ACC112 (cell line): ENCODE results near the gene JAG2.

Experiments used
- H2AFZ ChIP-seq: fragments of 200-600 bp; sonication (generic); one replicate; pipeline ENCODE4 v1.6.0; 2017; ENCODE audit warnings: antibody characterized with exemption, low read length; ENCODE audit not compliant: unreplicated experiment
- H3K27ac ChIP-seq: fragments of 200-600 bp; sonication (generic); 2 replicates; pipeline ENCODE4 v1.5.1; 2014; ENCODE audit warnings: low read depth, mild to moderate bottlenecking, antibody characterized with exemption, low read length, moderate library complexity
- H3K27me3 ChIP-seq: fragments of 200-600 bp; sonication (generic); 2 replicates; pipeline ENCODE4 v1.6.1; 2014; ENCODE audit warnings: mild to moderate bottlenecking, antibody characterized with exemption, low read length, moderate library complexity, mixed read lengths; ENCODE audit not compliant: insufficient read depth
- H3K36me3 ChIP-seq: fragments of 200-600 bp; sonication (generic); 2 replicates; pipeline ENCODE4 v1.6.1; 2016; ENCODE audit warnings: mild to moderate bottlenecking, antibody characterized with exemption, low read length, moderate library complexity, mixed read lengths; ENCODE audit not compliant: insufficient read depth
- H3K4me1 ChIP-seq: fragments of 200-600 bp; sonication (generic); one replicate; pipeline ENCODE4 v1.6.1; 2016; ENCODE audit warnings: low read length, mixed read lengths; ENCODE audit not compliant: insufficient read depth, unreplicated experiment, control insufficient read depth
- H3K4me3 ChIP-seq: fragments of 200-600 bp; sonication (generic); 2 replicates; pipeline ENCODE4 v1.5.1; 2014; ENCODE audit warnings: mild to moderate bottlenecking, low read depth, low read length
- H3K79me2 ChIP-seq: fragments of 200-600 bp; sonication (generic); one replicate; pipeline ENCODE4 v1.6.0; 2016; ENCODE audit warnings: low read length; ENCODE audit not compliant: control insufficient read depth, unreplicated experiment, insufficient read depth

Gene JAG2

GRCh38 chr14:105172476-105172875 is 3.9 kb upstream of the JAG2 start:
- Histone ChIP-seq H3K27ac (no peak overlapping the region), H3K36me3 (no peaks in the 10 kb centered on the region), H2AFZ (no peak overlapping the region), H3K4me3 (no peak overlapping the region), H3K27me3 (peaks cover 22% of the 10 kb centered on the region), H3K79me2 (no peaks in the 10 kb centered on the region), H3K4me1 (peaks cover 2% of the 10 kb centered on the region)

DNA sequence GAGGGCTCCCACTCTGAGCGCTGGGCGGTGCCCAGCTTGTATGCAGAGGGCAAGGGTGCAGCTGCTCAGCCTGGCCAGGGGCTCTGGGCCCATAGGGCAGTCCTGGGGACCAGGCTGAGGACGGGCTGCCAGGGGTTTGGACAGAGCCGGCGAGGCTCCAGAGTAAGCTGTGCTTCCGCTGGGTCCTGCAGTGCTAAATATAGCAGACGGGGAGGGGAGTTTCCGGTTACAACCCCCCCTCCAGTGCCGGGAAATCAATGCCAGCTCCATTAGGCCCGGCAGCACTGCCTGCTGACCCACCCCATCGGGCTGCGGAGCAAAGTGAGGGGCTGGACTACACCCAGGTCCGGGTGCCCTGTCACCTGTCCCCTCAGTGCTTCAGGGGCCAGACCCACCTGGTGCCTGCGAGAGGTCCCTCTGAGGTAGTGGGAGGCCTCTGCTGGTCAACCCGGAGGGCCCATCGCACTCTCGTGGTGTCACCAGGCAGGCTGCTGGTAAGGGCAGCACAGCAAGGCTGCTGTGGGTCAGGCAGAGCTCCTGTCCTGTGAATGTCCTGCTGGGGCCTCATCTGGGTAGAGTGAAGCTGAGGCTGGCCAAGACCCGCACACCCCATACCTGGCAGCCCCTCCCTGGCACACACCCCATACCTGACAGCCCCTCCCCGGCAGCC is 2.6 kb upstream of the JAG2 start:
- H3K4me3 ChIP-seq = no peak overlapping the region
- H3K4me1 ChIP-seq = peaks cover 2% of the 10 kb centered on the region
- no peaks in the 10 kb centered on the region for H3K36me3 ChIP-seq
- H3K79me2 ChIP-seq = no peaks in the 10 kb centered on the region
- H3K27ac ChIP-seq = no peak overlapping the region
- H3K27me3 ChIP-seq = peaks cover 25% of the 10 kb centered on the region
- no peak overlapping the region for H2AFZ ChIP-seq

- H2AFZ ChIP-seq = no peak overlapping the region
- peaks cover 25% of the 10 kb centered on the region for H3K27me3 ChIP-seq
- H3K27ac ChIP-seq = no peak overlapping the region
- H3K79me2 ChIP-seq = no peaks in the 10 kb centered on the region
- H3K36me3 ChIP-seq = no peaks in the 10 kb centered on the region
- no peak overlapping the region for H3K4me3 ChIP-seq
- H3K4me1 ChIP-seq = peaks cover 2% of the 10 kb centered on the region
These were observed 1.4 kb upstream of the JAG2 start for GRCh38 chr14:105169776-105170655.

DNA sequence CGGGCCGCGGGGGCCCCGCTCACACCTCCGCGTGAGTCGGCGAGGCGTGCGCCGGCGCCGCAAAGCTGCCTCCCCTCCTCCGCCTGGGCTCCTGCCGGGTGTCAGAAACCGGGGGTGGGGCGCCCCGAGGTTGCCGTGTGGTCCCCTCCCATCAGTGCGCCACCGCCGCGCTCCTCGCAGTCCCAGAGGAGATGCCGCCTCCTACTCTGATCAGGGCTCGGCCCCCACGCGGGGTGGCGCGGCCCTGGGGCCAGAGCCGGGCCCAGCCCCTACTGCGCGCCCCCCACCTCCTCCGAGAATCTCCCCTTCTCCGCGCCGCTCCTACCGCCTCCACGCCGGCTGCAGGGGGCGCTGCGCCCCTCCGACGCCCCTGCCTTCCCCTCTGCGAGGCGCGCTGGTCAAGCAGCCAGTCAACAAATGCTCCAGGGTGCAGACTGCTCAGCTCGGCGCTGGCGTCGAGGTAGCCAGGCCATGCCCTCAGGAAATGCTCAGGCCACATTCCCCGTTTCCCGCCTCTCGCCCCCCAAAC is 467 bp upstream of the JAG2 start:
- H3K36me3 ChIP-seq = no peaks in the 10 kb centered on the region
- peaks cover 25% of the 10 kb centered on the region for H3K27me3 ChIP-seq
- peak overlapping the region; percentile 40; the same call in 1 of the 2 replicates for H3K4me3 ChIP-seq
- no peak overlapping the region for H2AFZ ChIP-seq
- H3K4me1 ChIP-seq = peaks cover 2% of the 10 kb centered on the region
- H3K27ac ChIP-seq = no peak overlapping the region
- H3K79me2 ChIP-seq = no peaks in the 10 kb centered on the region

DNA sequence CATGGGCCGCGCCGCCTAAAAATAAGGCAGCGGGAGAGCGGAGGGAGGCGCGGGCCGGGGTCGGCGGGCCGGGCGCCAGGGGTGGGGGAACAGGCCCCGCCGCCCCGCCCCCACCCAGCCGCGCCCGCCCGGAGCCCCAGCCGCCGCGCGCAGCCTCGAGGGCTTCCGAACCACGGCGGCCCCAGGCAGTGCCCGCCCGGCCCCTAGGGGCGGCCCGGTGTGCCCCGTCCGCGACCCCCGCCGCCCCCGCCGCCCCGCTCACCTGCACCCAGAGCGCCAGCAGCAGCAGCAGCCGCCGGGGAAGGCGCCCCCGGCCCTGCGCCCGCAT is 519 bp downstream of the JAG2 start:
- peaks cover 25% of the 10 kb centered on the region for H3K27me3 ChIP-seq
- no peaks in the 10 kb centered on the region for H3K79me2 ChIP-seq
- peaks cover 2% of the 10 kb centered on the region for H3K4me1 ChIP-seq
- no peak overlapping the region for H3K27ac ChIP-seq
- H2AFZ ChIP-seq = no peak overlapping the region
- H3K4me3 ChIP-seq = peak overlapping the region; percentile 68
- no peaks in the 10 kb centered on the region for H3K36me3 ChIP-seq

DNA sequence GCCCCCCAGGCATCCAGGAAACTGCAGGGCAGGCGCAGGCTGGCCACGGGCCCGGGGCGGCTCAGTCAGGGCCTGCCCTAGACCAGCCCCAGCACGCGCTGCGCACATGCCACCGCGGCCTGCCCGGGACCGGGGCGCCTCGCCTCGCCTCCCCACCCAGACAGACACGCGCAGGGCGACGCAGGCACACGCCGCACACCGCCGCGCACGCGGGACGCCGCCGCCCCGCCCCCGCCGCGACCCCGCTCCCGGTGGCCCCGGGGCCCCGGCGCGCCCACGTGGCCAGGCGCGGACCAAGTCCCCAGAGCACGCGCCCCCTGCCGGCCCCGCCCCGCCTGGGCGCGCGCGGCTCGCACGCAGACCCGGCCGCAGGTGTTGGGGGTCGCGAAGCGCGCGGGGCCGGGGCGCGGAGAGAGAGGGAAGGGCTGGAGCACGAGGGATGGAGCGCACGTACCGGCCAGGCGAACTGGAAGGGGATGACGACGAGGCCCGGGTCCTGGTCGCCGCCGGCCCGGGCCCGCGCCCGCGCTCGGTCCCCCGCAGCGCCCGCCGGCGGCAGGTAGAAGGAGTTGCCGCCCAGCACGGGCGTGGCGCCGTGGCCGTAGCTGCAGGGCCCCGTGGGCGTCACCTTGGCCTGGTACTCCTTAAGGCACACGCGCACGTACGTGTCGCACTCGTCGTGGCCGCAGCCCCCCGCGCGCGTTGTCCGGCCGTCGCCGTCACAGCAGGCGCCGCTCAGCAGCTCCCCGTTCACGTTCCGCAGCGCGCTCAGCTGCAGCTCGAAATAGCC is 1.1 kb downstream of the JAG2 start:
- Histone ChIP-seq H3K27ac (no peak overlapping the region), H2AFZ (no peak overlapping the region), H3K4me3 (peak overlapping the region; percentile 68)

GRCh38 chr14:105166571-105167302 is 1.8 kb downstream of the JAG2 start:
- peaks cover 25% of the 10 kb centered on the region for H3K27me3 ChIP-seq
- H3K4me1 ChIP-seq = peaks cover 2% of the 10 kb centered on the region
- no peaks in the 10 kb centered on the region for H3K36me3 ChIP-seq
- H3K27ac ChIP-seq = no peak overlapping the region
- no peak overlapping the region for H3K4me3 ChIP-seq
- no peak overlapping the region for H2AFZ ChIP-seq
- H3K79me2 ChIP-seq = no peaks in the 10 kb centered on the region

More for the DNA sequence above, 1.1 kb downstream of the JAG2 start:
- H3K4me1 ChIP-seq = peaks cover 2% of the 10 kb centered on the region
- peaks cover 25% of the 10 kb centered on the region for H3K27me3 ChIP-seq
- H3K36me3 ChIP-seq = no peaks in the 10 kb centered on the region
- H3K79me2 ChIP-seq = no peaks in the 10 kb centered on the region

- H3K4me3 ChIP-seq = no peak overlapping the region
- H3K4me1 ChIP-seq = peaks cover 2% of the 10 kb centered on the region
- no peaks in the 10 kb centered on the region for H3K79me2 ChIP-seq
- no peak overlapping the region for H3K27ac ChIP-seq
- H3K36me3 ChIP-seq = no peaks in the 10 kb centered on the region
- H2AFZ ChIP-seq = no peak overlapping the region
- H3K27me3 ChIP-seq = peaks cover 25% of the 10 kb centered on the region
These were observed 2.7 kb downstream of the JAG2 start for GRCh38 chr14:105165761-105166485.

- Histone ChIP-seq H3K4me3 (no peak overlapping the region), H2AFZ (no peak overlapping the region), H3K79me2 (no peaks in the 10 kb centered on the region), H3K36me3 (no peaks in the 10 kb centered on the region), H3K27ac (no peak overlapping the region), H3K4me1 (no peaks in the 10 kb centered on the region), H3K27me3 (peaks cover 22% of the 10 kb centered on the region)
These were observed 3.4 kb downstream of the JAG2 start for GRCh38 chr14:105165134-105165704.
